OCI-LY3 (cell line): ENCODE data around the gene EXOC6.

Experiments used
- H2AFZ ChIP-seq: fragments of 200-600, 300-600 bp; shearing (Covaris generic); 2 replicates; pipeline ENCODE4 v1.6.0; 2014; ENCODE audit warnings: antibody characterized with exemption, low read depth, low read length
- H3K27ac ChIP-seq: fragments of 200-600, 300-600 bp; sonication (generic); 2 replicates; pipeline ENCODE4 v1.5.1; 2014; ENCODE audit warnings: mild to moderate bottlenecking, low read length, moderate library complexity, mixed read lengths
- H3K27me3 ChIP-seq: fragments of 200-600, 300-600 bp; sonication (generic); 2 replicates; pipeline ENCODE4 v1.6.1; 2014; ENCODE audit warnings: low read depth, low read length, mixed read lengths
- H3K36me3 ChIP-seq: fragments of 200-600, 300-600 bp; sonication (generic); replicated peaks from 2 replicates; pipeline ENCODE3; 2014; ENCODE audit warnings: low read depth, low read length, mixed read lengths
- H3K4me1 ChIP-seq: fragments of 300-600, 200-600 bp; sonication (generic); 2 replicates; pipeline ENCODE4 v1.6.1; 2014; ENCODE audit warnings: low read length, mixed read lengths
- H3K4me2 ChIP-seq: fragments of 200-600, 300-600 bp; sonication (generic); 2 replicates; pipeline ENCODE4 v1.6.1; 2014; ENCODE audit warnings: low read length, mixed read lengths
- H3K4me3 ChIP-seq: fragments of 300-600, 200-600 bp; sonication (generic); 2 replicates; pipeline ENCODE4 v1.5.1; 2014; ENCODE audit warnings: antibody characterized with exemption, mild to moderate bottlenecking, low read length, moderate library complexity
- H3K79me2 ChIP-seq: fragments of 300-600, 200-600 bp; shearing (Covaris generic); 2 replicates; pipeline ENCODE4 v1.6.1; 2014; ENCODE audit warnings: mild to moderate bottlenecking, low read length, mixed read lengths
- H3K9ac ChIP-seq: fragments of 300-600, 200-600 bp; shearing (Covaris generic); 2 replicates; pipeline ENCODE4 v1.6.0; 2014; ENCODE audit warnings: mild to moderate bottlenecking, low read length, moderate library complexity
- H3K9me3 ChIP-seq: fragments of 200-600, 300-600 bp; shearing (Covaris generic); 2 replicates; pipeline ENCODE4 v1.6.1; 2014; ENCODE audit warnings: low read length, mixed read lengths; ENCODE audit not compliant: insufficient read depth
- H4K20me1 ChIP-seq: fragments of 200-600, 300-600 bp; sonication (generic); 2 replicates; pipeline ENCODE4 v1.6.1; 2016; ENCODE audit warnings: low read length, mixed read lengths; ENCODE audit not compliant: insufficient read depth
- CTCF ChIP-seq: fragments of 200-600, 300-600 bp; sonication (generic); IDR thresholded peaks from 2 replicates; pipeline ENCODE4 v1.5.1; 2014; ENCODE audit warnings: antibody characterized with exemption, low read length, low read depth
- EZH2phosphoT487 ChIP-seq: fragments of 200-600 bp; shearing (Covaris generic); IDR thresholded peaks from 2 replicates; pipeline ENCODE4 v1.6.1; 2018; ENCODE audit warnings: antibody characterized with exemption, mixed run types, low read depth

Gene EXOC6

GRCh38 chr10:92876509-92877036 lies 28.3 kb downstream of the EXOC6 start:
- H3K4me1 ChIP-seq: peaks cover 8% of the 10 kb centered on the region
- H3K9ac ChIP-seq: no peak overlapping the region
- H3K79me2 ChIP-seq: peaks cover under 1% of the 10 kb centered on the region; the same call in 1 of the 2 replicates
- no peak overlapping the region for H3K27ac ChIP-seq
- H3K36me3 ChIP-seq: no peaks in the 10 kb centered on the region
- 0 out of 2 replicates have a peak, but pooled peaks cover 3% of the 10 kb centered on the region for H4K20me1 ChIP-seq
- TF ChIP-seq CTCF (no peak), EZH2phosphoT487 (no peak)
- H3K4me2 ChIP-seq: no peak overlapping the region
- no peaks in the 10 kb centered on the region for H3K9me3 ChIP-seq
- no peak overlapping the region for H3K4me3 ChIP-seq
- H2AFZ ChIP-seq: no peak overlapping the region
- no peaks in the 10 kb centered on the region for H3K27me3 ChIP-seq

GRCh38 chr10:92880233-92880861 lies 32.0 kb downstream of the EXOC6 start:
- no peaks in the 10 kb centered on the region for H3K27me3 ChIP-seq
- peaks cover 5% of the 10 kb centered on the region; the same call in 1 of the 2 replicates for H3K79me2 ChIP-seq
- no peaks in the 10 kb centered on the region for H3K4me1 ChIP-seq
- no peak overlapping the region for H3K4me3 ChIP-seq
- no peak overlapping the region for H2AFZ ChIP-seq
- H3K27ac ChIP-seq: no peak overlapping the region
- H3K4me2 ChIP-seq: no peak overlapping the region
- peak; percentile 56 for TF ChIP-seq CTCF
- TF ChIP-seq EZH2phosphoT487: no peak
- H3K36me3 ChIP-seq: no peaks in the 10 kb centered on the region
- no peaks in the 10 kb centered on the region for H3K9me3 ChIP-seq
- 0 out of 2 replicates have a peak, but pooled peaks cover 3% of the 10 kb centered on the region for H4K20me1 ChIP-seq
- H3K9ac ChIP-seq: no peak overlapping the region

- Histone ChIP-seq H3K36me3 (no peaks in the 10 kb centered on the region), H3K79me2 (peaks cover 5% of the 10 kb centered on the region; the same call in 1 of the 2 replicates), H3K9me3 (no peaks in the 10 kb centered on the region), H3K4me1 (0 out of 2 replicates have a peak, but pooled peaks cover under 1% of the 10 kb centered on the region), H3K27me3 (no peaks in the 10 kb centered on the region), H3K4me3 (no peak overlapping the region), H4K20me1 (0 out of 2 replicates have a peak, but pooled peaks cover 3% of the 10 kb centered on the region), H3K9ac (no peak overlapping the region), H3K27ac (no peak overlapping the region), H3K4me2 (no peak overlapping the region), H2AFZ (no peak overlapping the region)
- no peak for TF ChIP-seq CTCF
- TF ChIP-seq EZH2phosphoT487: no peak
These were observed 32.6 kb downstream of the EXOC6 start for GRCh38 chr10:92880917-92881316.

GRCh38 chr10:92886334-92886961 lies 38.1 kb downstream of the EXOC6 start:
- H3K27me3 ChIP-seq: no peaks in the 10 kb centered on the region
- H3K9me3 ChIP-seq: no peaks in the 10 kb centered on the region
- no peak for TF ChIP-seq CTCF
- no peak for TF ChIP-seq EZH2phosphoT487
- no peak overlapping the region for H3K4me2 ChIP-seq
- H3K27ac ChIP-seq: no peak overlapping the region
- peaks cover 7% of the 10 kb centered on the region; the same call in 1 of the 2 replicates for H3K4me1 ChIP-seq
- H3K79me2 ChIP-seq: peaks cover 11% of the 10 kb centered on the region; the same call in 1 of the 2 replicates
- H2AFZ ChIP-seq: no peak overlapping the region
- peaks cover 8% of the 10 kb centered on the region for H4K20me1 ChIP-seq
- H3K36me3 ChIP-seq: no peaks in the 10 kb centered on the region
- H3K9ac ChIP-seq: no peak overlapping the region
- no peak overlapping the region for H3K4me3 ChIP-seq
